Inflammatory macrophage (primary cell): ENCODE data around the gene PHF20.
"Not testable (repeated sequence)": the region's sequence is repeated elsewhere in the genome, so short reads cannot be mapped to it uniquely, and the experiment has no call there.

Experiments used
- DNase-seq, 2 donors: peaks; one replicate each; pipeline ENCODE4 v3.0.0-alpha.2; 2020 to 2022

Gene PHF20

DNA sequence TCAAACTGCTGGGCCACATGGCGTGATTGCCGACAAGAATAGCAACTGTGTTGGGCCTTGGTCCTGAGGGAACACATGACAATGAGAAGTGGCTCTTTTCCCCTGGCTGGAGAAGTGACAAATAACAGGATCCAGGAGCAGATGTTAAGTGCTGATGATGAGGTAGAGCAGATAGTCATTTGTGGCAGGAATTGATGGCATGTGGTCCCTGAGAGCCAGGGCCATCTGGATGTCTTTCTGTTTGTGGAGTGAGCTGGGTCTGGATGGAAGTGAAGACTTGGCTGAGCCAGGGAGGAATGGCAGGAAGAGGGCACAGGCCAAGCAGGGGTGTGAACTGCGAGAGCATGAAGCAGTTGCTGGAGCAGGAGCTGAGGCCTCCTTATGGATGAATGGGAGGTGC is 114.7 kb downstream of the PHF20 start:
- no peak for DNase-seq

DNA sequence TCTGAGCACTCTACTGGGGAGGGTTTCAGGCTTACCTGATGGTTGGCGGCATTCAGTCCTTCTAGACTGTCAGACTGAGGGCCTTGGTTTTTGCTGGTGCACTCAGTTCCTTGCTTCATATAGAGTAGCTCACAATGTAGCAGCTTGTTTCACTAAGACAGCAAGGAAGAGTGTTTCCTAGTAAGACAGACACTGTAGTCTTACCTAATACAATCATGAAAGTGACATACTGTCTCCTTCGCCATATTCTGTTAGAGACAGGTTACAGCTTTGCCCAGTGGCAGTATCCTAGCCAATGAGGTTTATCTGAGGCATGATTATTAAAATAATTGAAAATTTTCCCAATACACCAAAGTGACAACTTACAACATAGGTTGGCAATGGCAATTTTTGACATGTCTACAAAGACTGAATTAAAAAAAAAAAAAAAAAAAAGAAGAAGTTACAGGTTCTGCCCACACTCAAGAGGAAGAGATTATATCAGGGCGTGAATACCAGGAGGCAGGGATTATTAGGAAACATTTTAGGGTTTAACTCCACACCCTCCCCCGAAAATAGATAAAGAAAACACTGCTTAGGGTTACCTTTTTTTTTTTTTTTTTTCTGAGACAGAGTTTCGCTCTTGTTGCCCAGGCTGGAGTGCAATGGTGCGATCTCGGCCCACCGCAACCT is 115.7 kb downstream of the PHF20 start:
- peak; percentile 8 to 62 for DNase-seq

DNA sequence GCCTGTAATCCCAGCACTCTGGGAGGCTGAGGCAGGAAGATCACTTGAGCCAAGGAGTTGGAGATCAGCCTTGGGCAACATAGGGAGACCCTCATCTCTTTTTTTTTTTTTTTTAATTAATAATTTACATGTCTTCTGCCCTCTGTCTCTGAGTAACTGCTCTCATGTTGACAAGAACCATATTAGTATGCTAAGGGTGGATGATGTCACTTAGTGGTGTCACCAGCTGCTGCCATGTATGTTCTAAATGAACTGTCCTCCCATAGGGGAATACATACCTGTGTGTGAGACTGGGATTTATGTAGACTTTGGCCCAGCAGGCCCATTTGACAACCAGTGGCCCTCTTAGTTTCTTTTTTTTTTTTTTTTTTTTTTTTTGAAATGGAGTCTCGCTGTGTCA is 116.8 kb downstream of the PHF20 start:
- no peak for DNase-seq

DNA sequence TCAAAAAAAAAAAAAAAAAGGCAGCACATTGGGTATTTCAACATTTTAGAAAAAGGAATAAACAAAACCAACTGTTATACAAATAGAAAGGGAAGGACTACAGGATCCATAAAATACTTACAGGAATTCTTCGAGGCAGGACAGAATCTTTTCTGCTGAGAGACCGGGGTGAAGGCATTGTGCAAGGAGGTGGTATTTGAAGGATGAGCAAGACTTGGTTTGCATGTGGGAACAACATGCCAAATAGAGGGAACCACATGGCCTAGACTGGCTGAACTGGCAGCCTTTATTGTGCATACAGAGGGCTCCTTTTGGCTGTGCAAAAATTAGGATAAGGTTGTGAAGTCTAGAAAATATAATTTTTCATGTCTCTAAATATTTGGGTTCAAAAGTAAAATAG is 119.6 kb downstream of the PHF20 start:
- DNase-seq = peak; percentile 15 to 27

DNA sequence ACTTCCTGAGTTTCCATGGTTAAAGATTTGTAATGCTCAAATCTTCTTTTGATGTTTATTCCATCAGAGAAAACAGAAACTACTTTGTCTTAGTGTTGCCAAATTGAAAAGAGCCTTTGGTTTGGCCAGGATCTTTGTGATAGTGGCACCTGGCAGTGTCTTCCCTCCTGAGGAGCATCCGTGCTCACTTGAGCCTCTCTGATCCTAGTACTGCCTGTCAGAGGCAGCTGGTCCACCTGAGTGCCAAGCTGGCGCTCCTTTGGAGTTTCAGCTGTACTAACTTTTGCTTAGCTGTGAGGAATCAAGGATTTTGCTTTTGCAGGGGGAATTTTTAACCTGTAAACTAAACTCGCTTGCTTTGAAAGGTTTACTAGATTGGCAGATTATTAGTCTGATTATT is 121.1 kb downstream of the PHF20 start:
- DNase-seq = no peak

DNA sequence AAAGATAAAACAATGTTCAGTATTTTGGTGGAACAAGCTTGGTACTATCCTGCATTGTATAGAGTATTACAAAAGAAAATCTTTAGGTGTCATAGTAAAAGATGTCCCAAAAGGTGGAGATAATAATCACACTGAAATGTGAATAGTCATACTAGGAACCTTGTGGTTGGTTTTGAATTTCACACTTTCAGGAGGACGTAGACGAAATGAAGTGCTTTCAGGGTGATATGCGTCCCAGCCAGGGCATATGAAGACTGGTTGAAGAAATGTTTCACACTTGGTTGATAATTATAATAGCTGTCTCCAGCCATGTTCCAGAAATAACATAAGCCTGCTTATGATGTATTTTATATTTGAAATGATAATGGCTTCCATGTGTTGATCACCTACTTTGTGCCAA is 122.1 kb downstream of the PHF20 start:
- DNase-seq = no peak

DNA sequence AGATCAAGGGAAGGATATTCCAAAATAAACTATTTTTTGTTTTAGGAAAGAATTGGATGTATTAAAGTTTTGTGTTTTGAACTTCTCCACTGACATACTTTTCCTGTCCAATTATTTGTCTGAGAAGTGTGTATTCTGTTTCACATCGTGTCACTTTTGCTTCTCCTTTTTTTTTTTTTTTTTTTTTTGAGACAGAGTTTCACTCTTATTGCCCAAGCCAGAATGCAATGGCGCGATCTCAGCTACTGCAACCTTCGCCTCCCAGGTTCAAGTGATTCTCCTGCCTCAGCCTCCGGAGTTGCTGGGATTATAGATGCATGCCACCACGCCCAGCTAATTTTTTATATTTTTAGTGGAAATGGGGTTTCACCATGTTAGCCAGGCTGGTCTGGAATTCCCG is 123.7 kb downstream of the PHF20 start:
- DNase-seq = peak; percentile 45 to 56

DNA sequence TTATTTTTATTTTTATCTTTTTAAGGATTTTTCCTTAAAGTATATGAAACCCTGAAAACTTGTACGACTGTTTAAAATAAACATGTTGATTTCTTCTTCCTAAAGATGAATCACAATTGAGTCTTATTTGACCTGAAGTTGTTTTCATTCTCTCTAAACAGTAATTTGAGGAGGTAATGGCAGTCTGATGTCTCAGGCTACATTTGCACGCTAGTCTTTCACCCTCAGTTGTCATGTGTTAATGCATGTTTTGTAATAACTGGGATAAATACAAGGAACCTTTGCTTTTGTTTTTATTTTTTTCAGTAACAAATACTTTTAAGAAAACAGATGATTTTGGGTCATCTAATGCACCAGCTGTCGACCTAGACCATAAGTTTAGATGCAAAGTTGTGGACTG is 127.2 kb downstream of the PHF20 start:
- no peak for DNase-seq

DNA sequence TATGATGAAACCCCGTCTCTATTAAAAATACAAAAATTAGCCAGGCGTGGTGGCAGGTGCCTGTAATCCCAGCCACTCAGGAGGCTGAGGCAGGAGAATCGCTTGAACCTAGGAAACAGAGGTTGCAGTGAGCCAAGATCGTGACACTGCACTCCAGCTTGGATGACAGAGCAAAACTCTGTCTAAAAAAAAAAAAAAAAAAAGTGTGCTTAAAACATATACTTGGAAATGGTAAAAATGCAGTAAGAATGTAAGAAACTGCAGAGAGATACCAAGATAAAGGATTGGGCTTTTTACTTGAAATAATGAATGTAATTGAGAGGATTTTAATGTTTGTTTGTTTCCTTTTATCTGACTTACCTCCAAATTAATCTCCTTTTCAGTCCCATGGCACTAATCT is 129.4 kb downstream of the PHF20 start:
- not testable (repeated sequence) for DNase-seq

DNA sequence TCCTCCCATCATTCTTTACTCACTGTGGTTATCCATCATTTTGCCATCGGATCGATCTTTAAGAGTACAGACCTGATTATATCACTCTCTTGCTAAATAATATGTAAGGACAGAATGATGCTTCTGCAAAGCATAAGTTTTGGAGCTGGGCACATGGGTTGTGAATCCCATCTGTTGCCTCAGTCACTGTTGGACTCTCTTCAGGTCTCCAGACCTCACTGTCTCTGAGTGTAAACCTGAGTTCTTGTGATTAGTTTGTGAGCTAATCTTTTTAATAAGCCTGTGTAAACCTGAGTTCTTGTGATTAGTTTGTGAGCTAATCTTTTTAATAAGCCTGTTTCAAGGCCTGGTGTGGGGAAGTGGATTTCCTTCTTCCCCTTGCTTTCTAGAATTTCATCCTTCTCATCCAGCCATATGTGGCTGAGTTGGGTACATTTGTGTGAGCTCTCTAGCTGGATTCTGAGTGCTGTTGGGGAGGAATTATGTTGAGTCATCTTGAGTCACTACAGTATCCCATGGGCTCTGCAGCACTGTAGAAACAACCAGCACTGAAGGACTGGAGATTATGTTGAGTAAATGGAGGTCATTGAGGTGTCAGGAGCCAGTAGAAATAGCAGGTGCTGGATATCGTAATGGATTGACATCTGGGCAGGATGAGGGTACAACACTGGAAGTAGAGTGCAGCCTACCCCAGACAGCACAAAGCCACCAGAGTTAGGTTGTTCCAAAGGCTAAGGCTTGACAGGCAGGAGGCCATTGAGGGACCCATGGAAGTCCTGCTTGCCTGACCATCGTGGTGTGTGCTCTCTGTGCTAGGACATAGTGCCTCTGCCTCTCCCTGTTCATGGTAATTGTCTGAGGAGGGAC is 130.1 kb downstream of the PHF20 start:
- DNase-seq = no peak

DNA sequence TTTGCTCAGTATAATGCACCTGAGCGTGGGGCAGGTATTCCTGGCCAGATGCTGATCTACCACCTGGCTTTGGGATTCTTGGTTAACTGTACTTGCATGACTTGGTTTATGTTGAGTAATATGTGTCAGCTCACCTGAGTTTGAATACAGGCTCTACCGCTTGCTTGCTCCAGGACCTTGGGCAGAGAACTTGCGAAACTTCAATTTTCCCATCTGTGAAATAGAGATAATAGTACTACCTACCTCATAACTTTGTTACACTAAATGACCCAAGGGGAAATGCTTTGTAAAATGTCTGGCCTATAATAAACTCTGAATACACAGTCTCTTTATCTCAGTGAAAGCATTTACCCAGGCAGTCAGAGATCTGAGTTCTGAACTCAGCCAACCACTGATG is 130.7 kb downstream of the PHF20 start:
- no peak for DNase-seq

DNA sequence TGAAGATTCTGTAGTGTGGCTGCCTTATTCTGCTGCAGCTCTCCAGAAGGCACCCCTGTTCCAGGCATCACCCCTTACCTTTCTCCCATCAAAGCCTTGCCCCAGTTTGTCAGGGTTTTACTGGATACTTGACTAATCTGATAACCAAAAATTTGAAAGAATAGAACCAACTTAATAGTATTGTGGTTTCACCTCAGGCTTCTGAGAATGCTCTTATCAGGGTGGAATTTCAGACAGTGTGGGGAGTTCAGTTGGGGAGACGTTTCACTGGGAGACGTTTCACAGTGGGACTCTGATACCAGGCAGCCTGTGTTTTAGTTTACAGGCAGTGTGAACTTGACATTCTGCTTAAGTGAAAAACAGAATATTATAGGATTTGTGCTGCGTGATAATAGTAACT is 132.0 kb downstream of the PHF20 start:
- DNase-seq = no peak

DNA sequence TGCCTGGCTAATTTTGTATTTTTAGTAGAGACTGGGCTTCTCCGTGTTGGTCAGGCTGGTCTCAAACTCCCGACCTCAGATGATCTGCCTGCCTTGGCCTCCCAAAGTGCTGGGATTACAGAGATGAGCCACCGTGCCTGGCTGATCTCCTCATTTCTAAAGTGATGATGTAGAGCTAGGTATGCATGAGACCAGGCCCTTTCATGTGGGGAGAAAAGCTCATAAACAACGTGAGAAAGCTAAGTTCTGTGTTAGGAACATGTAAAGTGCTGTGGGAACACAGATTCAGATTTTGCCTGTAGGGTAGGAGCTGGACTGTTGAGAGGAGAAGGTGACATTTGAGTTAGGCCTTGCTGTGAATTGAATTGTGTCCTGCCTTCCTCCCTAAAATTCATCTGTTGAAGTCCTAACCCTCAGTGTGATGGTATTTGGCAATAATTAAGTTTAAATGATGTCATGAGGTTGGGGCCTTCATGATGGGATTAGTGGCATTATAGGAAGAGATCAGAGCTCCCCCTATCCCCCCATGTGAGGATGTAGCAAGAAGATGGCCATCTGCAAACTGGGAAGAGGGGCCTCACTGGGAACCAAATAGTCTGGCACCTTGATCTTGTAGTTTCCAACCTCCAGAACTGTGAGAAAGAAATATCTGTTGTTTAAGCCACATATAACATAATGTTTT is 133.3 kb downstream of the PHF20 start:
- DNase-seq = no peak

DNA sequence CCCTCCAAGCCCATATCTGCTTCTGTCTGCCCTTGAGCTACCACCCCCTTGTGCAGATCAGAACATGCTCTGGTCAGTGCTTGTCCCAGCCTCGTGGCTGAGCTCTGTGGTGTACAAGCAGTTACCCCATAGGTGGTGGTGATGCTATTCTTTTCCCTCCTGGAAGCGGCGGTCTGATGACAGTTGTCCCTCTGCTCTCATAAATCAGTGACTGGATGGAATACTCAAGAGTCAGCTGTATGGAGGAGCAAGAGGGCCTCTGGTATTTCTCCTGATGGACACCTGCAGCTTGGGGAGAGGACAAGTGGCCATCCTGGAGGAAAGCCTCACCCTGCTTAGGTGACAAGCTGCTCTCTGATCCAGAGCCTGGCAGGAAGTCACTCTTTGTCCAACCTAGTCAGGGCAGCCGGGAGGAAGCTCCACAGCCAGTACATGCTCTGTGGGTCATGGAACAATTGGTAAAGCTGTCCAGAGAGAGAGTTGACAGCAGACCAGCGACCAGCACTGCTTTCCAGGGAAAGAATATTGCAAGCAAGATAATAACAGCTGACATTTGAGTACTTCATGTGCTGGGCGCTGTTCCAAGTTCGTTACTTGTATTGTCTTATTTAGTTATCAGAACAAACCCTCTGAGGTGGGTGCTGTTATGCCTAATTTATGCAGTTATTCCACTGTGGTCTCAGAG is 135.3 kb downstream of the PHF20 start:
- DNase-seq = no peak

DNA sequence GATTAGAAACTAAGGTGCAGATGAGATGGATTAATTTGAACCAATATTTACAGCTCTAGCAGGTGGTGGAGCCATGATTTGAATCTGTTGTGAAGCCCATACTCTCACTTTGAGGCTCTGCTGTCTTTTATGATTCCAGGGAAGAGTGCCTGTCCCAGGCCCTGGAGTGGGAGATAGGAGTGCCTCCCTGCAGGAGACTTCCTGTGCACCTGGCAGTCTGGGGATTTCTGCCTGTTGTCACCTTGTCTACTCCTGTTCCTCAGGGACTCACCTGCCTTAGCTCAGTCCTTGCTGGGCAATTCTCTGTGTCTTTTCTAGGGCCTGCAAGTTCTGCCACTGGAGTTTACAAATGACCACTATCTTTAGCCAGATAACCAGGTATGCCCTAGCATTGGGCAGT is 136.2 kb downstream of the PHF20 start:
- no peak for DNase-seq

DNA sequence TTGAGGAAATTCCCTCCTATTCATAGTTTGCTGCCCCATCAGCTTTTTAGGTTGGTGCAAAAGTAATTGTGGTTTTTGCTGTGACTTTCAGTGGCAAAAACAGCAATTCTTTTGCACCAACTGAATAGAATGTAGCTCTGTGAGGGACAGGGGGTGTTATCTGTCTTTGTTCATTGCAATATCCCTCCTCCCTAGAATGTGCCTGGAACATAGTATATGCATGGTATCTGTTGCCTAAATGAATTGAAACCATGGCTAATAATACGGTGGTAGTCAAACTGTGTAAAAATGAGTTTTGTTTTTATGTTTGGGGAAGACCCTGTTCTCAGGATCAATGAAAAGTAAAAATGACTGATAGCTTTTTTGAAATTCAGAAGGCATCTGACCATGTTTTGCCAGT is 137.4 kb downstream of the PHF20 start:
- DNase-seq = no peak

DNA sequence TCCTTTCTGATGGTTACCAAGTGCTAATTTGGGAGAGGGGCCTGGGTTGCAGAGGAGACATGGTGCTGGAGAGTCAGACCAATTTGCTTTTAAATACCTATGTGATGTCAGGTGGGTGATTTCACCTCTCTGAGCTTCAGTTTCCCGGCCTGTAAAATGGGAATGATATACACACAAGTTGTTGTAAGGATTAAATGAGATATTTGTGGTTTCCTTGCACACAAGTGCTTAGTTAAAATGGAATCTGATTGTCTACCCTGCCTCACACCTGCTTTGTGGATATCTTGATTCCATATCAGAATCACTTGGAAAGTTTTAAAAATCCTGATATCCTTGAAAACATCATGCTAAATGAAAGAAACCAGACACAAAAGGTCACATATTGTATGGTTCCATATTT is 138.0 kb downstream of the PHF20 start:
- DNase-seq = no peak

DNA sequence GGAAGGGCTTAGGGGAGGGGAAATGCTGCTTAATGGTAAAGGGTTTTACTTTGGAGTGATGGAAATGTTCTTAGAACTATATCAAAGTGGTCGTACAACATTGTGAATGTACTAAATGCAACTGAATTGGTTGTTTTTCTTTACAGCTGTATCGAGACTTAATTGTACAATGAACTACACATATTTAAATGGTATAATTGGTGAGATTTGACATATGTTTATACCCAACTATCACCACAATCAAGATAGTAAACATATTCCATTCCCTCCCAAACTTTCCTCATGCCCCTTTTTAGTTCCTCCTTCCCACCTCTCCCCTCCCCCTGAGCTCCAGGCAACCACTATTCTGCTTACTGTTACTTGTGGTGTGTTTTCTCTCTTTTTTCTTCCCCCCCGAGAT is 138.4 kb downstream of the PHF20 start:
- no peak for DNase-seq

DNA sequence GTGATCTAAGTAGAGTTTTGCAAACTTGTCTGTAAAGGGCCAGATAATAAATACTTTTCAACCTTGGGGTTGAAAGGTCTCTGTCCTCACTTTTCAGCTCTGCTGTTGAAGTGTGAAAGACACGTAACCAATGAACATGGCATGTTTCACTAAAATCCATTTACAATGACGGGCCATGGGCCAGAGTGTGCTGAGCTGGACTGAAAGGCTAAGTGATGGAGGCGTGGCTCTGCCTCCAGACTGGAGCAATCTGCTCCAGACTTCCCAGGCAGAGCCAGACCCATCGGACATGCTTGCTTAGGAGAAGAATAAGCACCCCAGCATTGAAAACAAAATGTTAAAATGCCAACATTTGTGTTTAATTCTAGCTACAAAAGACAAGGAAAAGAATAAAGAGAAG is 141.1 kb downstream of the PHF20 start:
- DNase-seq = no peak

DNA sequence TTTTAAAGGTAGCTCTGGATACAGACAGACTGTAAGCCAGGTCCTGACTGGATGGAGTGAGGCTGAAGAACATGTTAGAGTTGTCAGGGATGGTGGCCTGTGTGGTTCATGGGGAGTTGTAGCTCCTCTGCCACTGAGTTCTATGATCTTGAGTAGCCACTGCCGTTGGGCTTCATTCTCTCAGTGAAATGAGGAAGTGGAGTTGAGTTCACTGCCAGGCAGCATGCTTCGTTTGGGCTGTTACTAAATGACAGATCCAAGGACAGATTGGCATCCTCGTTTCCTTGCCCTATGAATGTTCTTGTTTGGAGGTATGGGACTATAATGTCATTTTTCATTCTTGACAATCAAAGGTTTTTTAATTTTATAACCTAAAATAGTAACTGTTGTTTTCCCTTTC is 145.3 kb downstream of the PHF20 start:
- peak; percentile 1 to 12 for DNase-seq

DNA sequence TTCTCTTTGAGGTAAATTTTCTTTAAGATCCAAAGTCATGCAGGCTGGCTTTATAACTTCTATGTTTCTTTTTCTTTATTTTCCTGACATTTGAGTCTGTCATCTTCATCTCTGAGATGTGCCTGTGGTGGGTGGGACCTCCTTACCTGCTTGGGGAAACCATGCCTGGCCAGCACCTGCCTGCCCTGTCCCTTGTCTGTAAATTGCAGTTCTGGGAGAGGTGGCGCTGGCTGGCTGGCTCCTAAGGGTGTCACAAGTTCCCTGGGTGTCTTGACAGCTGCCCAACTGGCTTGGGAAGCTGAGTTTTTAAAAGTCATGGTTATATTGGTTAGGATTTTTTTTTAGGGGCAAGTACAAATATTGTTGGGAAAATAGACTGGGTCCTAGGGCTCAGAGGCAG is 146.2 kb downstream of the PHF20 start:
- no peak for DNase-seq

DNA sequence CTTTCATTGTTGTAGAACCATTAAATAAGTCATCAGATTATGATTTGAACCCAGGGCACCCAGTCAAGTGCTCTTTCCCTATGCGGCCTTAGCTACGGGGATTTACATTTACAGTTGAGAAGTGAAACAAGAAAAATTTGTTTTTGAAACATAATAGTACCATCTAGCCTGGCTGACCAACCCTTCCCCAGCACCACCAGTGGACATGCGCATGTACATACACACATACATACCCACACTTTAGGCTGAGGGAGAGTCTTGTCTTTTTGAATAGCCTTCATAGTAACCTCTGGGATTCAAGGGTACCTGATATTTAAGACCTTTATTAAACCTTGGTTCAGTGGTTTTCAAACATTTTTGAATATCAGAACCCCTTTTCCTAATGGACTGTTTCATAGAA is 148.7 kb downstream of the PHF20 start:
- no peak for DNase-seq

DNA sequence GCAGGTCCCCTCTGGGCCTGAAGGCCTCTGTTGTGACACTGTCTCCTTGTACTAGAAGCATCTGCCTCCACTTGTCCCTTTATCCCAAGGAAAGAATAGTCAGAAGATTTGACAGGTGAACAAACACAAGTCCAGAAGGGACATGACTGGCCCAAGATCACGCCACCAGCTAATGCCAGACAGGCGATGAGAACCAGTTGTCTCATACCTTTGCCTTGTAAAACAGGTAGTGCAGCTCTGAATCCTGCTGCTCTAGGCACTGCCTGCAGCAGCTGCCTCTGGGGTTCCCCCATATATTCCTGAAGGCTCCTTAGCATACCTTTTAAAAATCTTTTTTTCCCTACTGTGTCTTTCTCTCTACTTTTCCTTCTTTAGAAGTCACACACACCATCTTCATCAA is 157.5 kb downstream of the PHF20 start:
- no peak for DNase-seq
